Measurements from ENCODE around the gene TBX15. TPM values are rescaled to one million over a fixed set of nuclear protein-coding genes. Genes with fewer than 3 reads are reported as not detected.
A peak's percentile ranks its signal among the peaks of the same experiment; 100 is the strongest.
"Not testable (repeated sequence)": the region's sequence is repeated elsewhere in the genome, so short reads cannot be mapped to it uniquely, and the experiment has no call there.

Gene TBX15
- total RNA-seq, 1 experiment from 2014 or later: 9.7 TPM

- H3K9me3 ChIP-seq: no peaks in the 10 kb centered on the region
- peaks cover 80% of the 10 kb centered on the region for H3K36me3 ChIP-seq
- no peak for DNase-seq
Measured at GRCh38 chr1:118927427-118928187, 60.5 kb downstream of the TBX15 start.

GRCh38 chr1:118926261-118926660, 61.9 kb downstream of the TBX15 start:
- H3K27me3 ChIP-seq: no peaks in the 10 kb centered on the region
- H3K9me3 ChIP-seq: no peaks in the 10 kb centered on the region
- no peak for DNase-seq
- peaks cover 92% of the 10 kb centered on the region for H3K36me3 ChIP-seq
- no peak overlapping the region for H3K4me3 ChIP-seq

More at GRCh38 chr1:118927427-118928187, 60.5 kb downstream of the TBX15 start:
- H3K4me3 ChIP-seq: no peak overlapping the region
- H3K27me3 ChIP-seq: no peaks in the 10 kb centered on the region

- Histone ChIP-seq H3K4me3 (no peak overlapping the region), H3K36me3 (peaks cover 90% of the 10 kb centered on the region), H3K9me3 (no peaks in the 10 kb centered on the region), H3K27me3 (no peaks in the 10 kb centered on the region)
- no peak for DNase-seq
Measured at GRCh38 chr1:118925651-118926050, 62.5 kb downstream of the TBX15 start.

- no peaks in the 10 kb centered on the region for H3K9me3 ChIP-seq
- H3K27me3 ChIP-seq: no peaks in the 10 kb centered on the region
- no peak for DNase-seq
- no peak overlapping the region for H3K4me3 ChIP-seq
- H3K36me3 ChIP-seq: peaks cover 88% of the 10 kb centered on the region
Measured at GRCh38 chr1:118923319-118923718, 64.8 kb downstream of the TBX15 start.

- Histone ChIP-seq H3K36me3 (peaks cover 90% of the 10 kb centered on the region), H3K4me3 (no peak overlapping the region)
Measured at GRCh38 chr1:118921994-118922393, 66.1 kb downstream of the TBX15 start.

GRCh38 chr1:118920124-118920717, 67.9 kb downstream of the TBX15 start:
- peaks cover 89% of the 10 kb centered on the region for H3K36me3 ChIP-seq
- DNase-seq: no peak
- no peak overlapping the region for H3K4me3 ChIP-seq
- no peaks in the 10 kb centered on the region for H3K27me3 ChIP-seq
- no peaks in the 10 kb centered on the region for H3K9me3 ChIP-seq

More at GRCh38 chr1:118921994-118922393, 66.1 kb downstream of the TBX15 start:
- H3K27me3 ChIP-seq: no peaks in the 10 kb centered on the region
- DNase-seq: no peak
- no peaks in the 10 kb centered on the region for H3K9me3 ChIP-seq

GRCh38 chr1:118918940-118919259, 69.2 kb downstream of the TBX15 start:
- H3K36me3 ChIP-seq: peaks cover 78% of the 10 kb centered on the region
- no peak overlapping the region for H3K4me3 ChIP-seq
- no peaks in the 10 kb centered on the region for H3K9me3 ChIP-seq
- DNase-seq: no peak
- no peaks in the 10 kb centered on the region for H3K27me3 ChIP-seq

- Histone ChIP-seq H3K4me3 (no peak overlapping the region), H3K9me3 (no peaks in the 10 kb centered on the region), H3K27me3 (no peaks in the 10 kb centered on the region), H3K36me3 (peaks cover 80% of the 10 kb centered on the region)
- DNase-seq: no peak
Measured at GRCh38 chr1:118918230-118918939, 69.8 kb downstream of the TBX15 start.

GRCh38 chr1:118916346-118916745, 71.8 kb downstream of the TBX15 start:
- not testable (repeated sequence) for H3K27me3 ChIP-seq, DNase-seq, H3K9me3 ChIP-seq, H3K4me3 ChIP-seq
- H3K36me3 ChIP-seq: peaks cover 80% of the 10 kb centered on the region

- Histone ChIP-seq H3K27me3 (no peaks in the 10 kb centered on the region), H3K9me3 (no peaks in the 10 kb centered on the region), H3K4me3 (no peak overlapping the region), H3K36me3 (peaks cover 82% of the 10 kb centered on the region)
- no peak for DNase-seq
Measured at GRCh38 chr1:118914379-118915161, 73.6 kb downstream of the TBX15 start.

GRCh38 chr1:118913818-118914217, 74.3 kb downstream of the TBX15 start:
- DNase-seq: no peak

GRCh38 chr1:118912574-118912973, 75.6 kb downstream of the TBX15 start:
- peaks cover 77% of the 10 kb centered on the region for H3K36me3 ChIP-seq
- H3K4me3 ChIP-seq: no peak overlapping the region
- DNase-seq: no peak
- H3K9me3 ChIP-seq: no peaks in the 10 kb centered on the region
- no peaks in the 10 kb centered on the region for H3K27me3 ChIP-seq

More at GRCh38 chr1:118913818-118914217, 74.3 kb downstream of the TBX15 start:
- H3K9me3 ChIP-seq: no peaks in the 10 kb centered on the region
- no peaks in the 10 kb centered on the region for H3K27me3 ChIP-seq
- H3K36me3 ChIP-seq: peaks cover 80% of the 10 kb centered on the region
- H3K4me3 ChIP-seq: no peak overlapping the region

GRCh38 chr1:118911571-118911970, 76.6 kb downstream of the TBX15 start:
- Histone ChIP-seq H3K27me3 (no peaks in the 10 kb centered on the region), H3K36me3 (peaks cover 79% of the 10 kb centered on the region), H3K4me3 (no peak overlapping the region), H3K9me3 (no peaks in the 10 kb centered on the region)
- no peak for DNase-seq

- Histone ChIP-seq H3K4me3 (no peak overlapping the region), H3K9me3 (no peaks in the 10 kb centered on the region), H3K36me3 (peaks cover 59% of the 10 kb centered on the region), H3K27me3 (no peaks in the 10 kb centered on the region)
- no peak for DNase-seq
Measured at GRCh38 chr1:118907466-118907865, 80.7 kb downstream of the TBX15 start.

- no peak for DNase-seq
- no peaks in the 10 kb centered on the region for H3K27me3 ChIP-seq
- H3K9me3 ChIP-seq: no peaks in the 10 kb centered on the region
- H3K4me3 ChIP-seq: no peak overlapping the region
- H3K36me3 ChIP-seq: peaks cover 58% of the 10 kb centered on the region
Measured at GRCh38 chr1:118905671-118906070, 82.5 kb downstream of the TBX15 start.

- H3K36me3 ChIP-seq: peaks cover 59% of the 10 kb centered on the region
- H3K27me3 ChIP-seq: no peaks in the 10 kb centered on the region
- no peak overlapping the region for H3K4me3 ChIP-seq
- peak; percentile 67 for DNase-seq
- H3K9me3 ChIP-seq: no peaks in the 10 kb centered on the region
Measured at GRCh38 chr1:118905196-118905595, 82.9 kb downstream of the TBX15 start.

- Histone ChIP-seq H3K36me3 (peaks cover 66% of the 10 kb centered on the region), H3K4me3 (no peak overlapping the region), H3K27me3 (no peaks in the 10 kb centered on the region), H3K9me3 (no peaks in the 10 kb centered on the region)
- peak; percentile 74 for DNase-seq
Measured at GRCh38 chr1:118902711-118903191, 85.4 kb downstream of the TBX15 start.

Data from MG63 (cell line).